WTC11 (cell line): ENCODE measurements around the gene MISFA. TPM values are rescaled to one million over a fixed set of nuclear protein-coding genes. Genes with fewer than 3 reads are reported as not detected.

Experiments
- ATAC-seq: fragments of 200-7000 bp; cut with Tn5 transposase; 2 replicates; pipeline ENCODE4 v1.10.0; 2021; ENCODE audit warnings: mild to moderate bottlenecking, moderate library complexity
- CTCF ChIA-PET: fragments of 300-600 bp; sonication (Branson Sonifier 250); formaldehyde crosslinking; loops from one replicate; lab custom pipeline; 2021; ENCODE audit warnings: antibody characterized with exemption; lab: Charles Lee
- POLR2A ChIA-PET: fragments of 350-600 bp; sonication (Branson Sonifier 250); formaldehyde crosslinking; loops from one replicate; lab custom pipeline; 2021; ENCODE audit warnings: antibody characterized with exemption; lab: Charles Lee
- DNase-seq: peaks from one replicate; pipeline ENCODE4 v3.0.0; 2021; ENCODE audit warnings: low spot score
- H3K27ac Mint-ChIP-seq: 2 replicates; pipeline ENCODE4 v1.8.0; 2021; ENCODE audit warnings: mixed read lengths
- H3K27me3 Mint-ChIP-seq: 2 replicates; pipeline ENCODE4 v1.8.0; 2021; ENCODE audit warnings: low read depth, mild to moderate bottlenecking, moderate library complexity, mixed read lengths
- H3K36me3 Mint-ChIP-seq: 2 replicates; pipeline ENCODE4 v1.8.0; 2021; ENCODE audit warnings: mixed read lengths
- H3K4me1 Mint-ChIP-seq: 2 replicates; pipeline ENCODE4 v1.8.0; 2022; ENCODE audit warnings: mixed read lengths
- H3K4me3 Mint-ChIP-seq: 2 replicates; pipeline ENCODE4 v1.8.0; 2021; ENCODE audit warnings: mild to moderate bottlenecking, moderate library complexity, mixed read lengths
- H3K9me3 Mint-ChIP-seq: 2 replicates; pipeline ENCODE4 v1.8.0; 2021; ENCODE audit warnings: mixed read lengths
- ATF1 ChIP-seq: sonication (generic); formaldehyde crosslinking; IDR thresholded peaks from 2 replicates; pipeline ENCODE4 v1.8.1; 2023; ENCODE audit warnings: mild to moderate bottlenecking, moderate library complexity, missing genetic modification reagents
- ATF3 ChIP-seq: sonication (generic); formaldehyde crosslinking; conservative IDR thresholded peaks from 2 replicates; pipeline ENCODE4 v1.8.1; 2022; ENCODE audit warnings: mild to moderate bottlenecking, missing genetic modification reagents
- ELF4 ChIP-seq: sonication (generic); formaldehyde crosslinking; IDR thresholded peaks from 2 replicates; pipeline ENCODE4 v1.8.1; 2022; ENCODE audit warnings: low read depth, mild to moderate bottlenecking, moderate library complexity, missing genetic modification reagents
- MLX ChIP-seq: sonication (generic); formaldehyde crosslinking; IDR thresholded peaks from 2 replicates; pipeline ENCODE4 v1.8.1; 2023; ENCODE audit warnings: mild to moderate bottlenecking, missing genetic modification reagents, moderate library complexity
- NR1H2 ChIP-seq: sonication (generic); formaldehyde crosslinking; IDR thresholded peaks from 2 replicates; pipeline ENCODE4 v1.9.0; 2021; ENCODE audit warnings: mild to moderate bottlenecking, moderate library complexity, missing genetic modification reagents
- OVOL2 ChIP-seq: fragments of 250-450 bp; sonication (Bioruptor Pico); IDR thresholded peaks from 2 replicates; pipeline ENCODE4 v1.9.0; 2021; ENCODE audit warnings: mild to moderate bottlenecking, borderline replicate concordance
- USF2 ChIP-seq: sonication (generic); formaldehyde crosslinking; IDR thresholded peaks from 2 replicates; pipeline ENCODE4 v1.8.1; 2023; ENCODE audit warnings: mild to moderate bottlenecking, missing genetic modification reagents, moderate library complexity
- ZMAT4 ChIP-seq: fragments of 250-450 bp; sonication (Bioruptor Pico); IDR thresholded peaks from 2 replicates; pipeline ENCODE4 v1.9.0; 2021; ENCODE audit warnings: mild to moderate bottlenecking
- ZNF138 ChIP-seq: sonication (generic); formaldehyde crosslinking; conservative IDR thresholded peaks from 2 replicates; pipeline ENCODE4 v1.8.1; 2022; ENCODE audit warnings: mild to moderate bottlenecking, moderate library complexity, missing genetic modification reagents
- ZNF219 ChIP-seq: sonication (generic); formaldehyde crosslinking; IDR thresholded peaks from 2 replicates; pipeline ENCODE4 v1.8.0; 2023; ENCODE audit warnings: missing genetic modification reagents, mild to moderate bottlenecking, borderline replicate concordance
- ZNF232 ChIP-seq: sonication (generic); formaldehyde crosslinking; IDR thresholded peaks from 2 replicates; pipeline ENCODE4 v1.8.0; 2022; ENCODE audit warnings: mild to moderate bottlenecking, missing genetic modification reagents
- ZNF396 ChIP-seq: fragments of 250-450 bp; sonication (Bioruptor Pico); IDR thresholded peaks from 2 replicates; pipeline ENCODE4 v1.8.0; 2021; ENCODE audit warnings: mild to moderate bottlenecking, moderate library complexity, borderline replicate concordance
- ZNF423 ChIP-seq: fragments of 250-450 bp; sonication (Bioruptor Pico); IDR thresholded peaks from 2 replicates; pipeline ENCODE4 v2.1.2; 2022; ENCODE audit warnings: mild to moderate bottlenecking, moderate library complexity
- total RNA-seq: library from RNA; stranded (reverse); gene quantifications from 3 replicates; pipeline ENCODE4 v1.2.3, GENCODE V29; 2021
- TF ChIP-seq, protein P1 (sequence below): sonication (generic); formaldehyde crosslinking; IDR thresholded peaks from 2 replicates; pipeline ENCODE4 v1.8.1; 2022; ENCODE audit warnings: low read depth, missing genetic modification reagents, borderline replicate concordance
- TF ChIP-seq, protein P2 (sequence below): sonication (generic); formaldehyde crosslinking; IDR thresholded peaks from 2 replicates; pipeline ENCODE4 v1.8.1; 2023; ENCODE audit warnings: mild to moderate bottlenecking, missing genetic modification reagents
- TF ChIP-seq, protein P3 (sequence below): sonication (generic); formaldehyde crosslinking; IDR thresholded peaks from 2 replicates; pipeline ENCODE4 v1.8.0; 2022; ENCODE audit warnings: missing genetic modification reagents
- TF ChIP-seq, protein P4 (sequence below): sonication (generic); formaldehyde crosslinking; IDR thresholded peaks from 2 replicates; pipeline ENCODE4 v1.8.0; 2022; ENCODE audit warnings: mild to moderate bottlenecking, missing genetic modification reagents
- TF ChIP-seq, protein P5 (sequence below): sonication (generic); formaldehyde crosslinking; conservative IDR thresholded peaks from 2 replicates; pipeline ENCODE4 v1.8.1; 2023; ENCODE audit warnings: mild to moderate bottlenecking, low read depth, missing genetic modification reagents, moderate library complexity

MISFA gene
- total RNA-seq, 1 experiment from 2014 or later, result 3.2 TPM

DNA sequence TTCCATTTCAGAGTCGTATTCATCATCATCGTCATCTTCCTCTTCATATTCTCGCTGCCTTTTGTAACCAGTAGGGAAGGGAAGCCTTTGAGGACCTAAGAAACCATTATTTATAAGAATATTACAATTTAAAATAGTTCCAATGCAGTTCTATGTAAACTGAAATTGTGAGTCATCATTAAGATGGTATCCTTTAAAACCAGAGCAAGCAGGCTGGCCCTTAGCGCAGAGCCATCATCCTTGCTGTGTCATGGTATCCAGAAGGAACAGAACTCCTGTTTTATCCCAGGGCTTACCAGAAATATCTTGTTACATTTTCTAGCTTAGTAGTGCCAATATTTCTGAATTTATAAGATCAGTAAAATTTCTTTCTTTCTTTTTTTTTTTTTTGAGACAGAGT, 12.8 kb downstream of the MISFA start (continued):
- no peak for TF ChIP-seq ZNF232
- TF ChIP-seq, protein P1, sequence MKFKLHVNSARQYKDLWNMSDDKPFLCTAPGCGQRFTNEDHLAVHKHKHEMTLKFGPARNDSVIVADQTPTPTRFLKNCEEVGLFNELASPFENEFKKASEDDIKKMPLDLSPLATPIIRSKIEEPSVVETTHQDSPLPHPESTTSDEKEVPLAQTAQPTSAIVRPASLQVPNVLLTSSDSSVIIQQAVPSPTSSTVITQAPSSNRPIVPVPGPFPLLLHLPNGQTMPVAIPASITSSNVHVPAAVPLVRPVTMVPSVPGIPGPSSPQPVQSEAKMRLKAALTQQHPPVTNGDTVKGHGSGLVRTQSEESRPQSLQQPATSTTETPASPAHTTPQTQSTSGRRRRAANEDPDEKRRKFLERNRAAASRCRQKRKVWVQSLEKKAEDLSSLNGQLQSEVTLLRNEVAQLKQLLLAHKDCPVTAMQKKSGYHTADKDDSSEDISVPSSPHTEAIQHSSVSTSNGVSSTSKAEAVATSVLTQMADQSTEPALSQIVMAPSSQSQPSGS (CRISPR knock-in tag), result no peak
- TF ChIP-seq ZMAT4 (CRISPR knock-in tag), result no peak
- TF ChIP-seq ZNF396, result no peak

DNA sequence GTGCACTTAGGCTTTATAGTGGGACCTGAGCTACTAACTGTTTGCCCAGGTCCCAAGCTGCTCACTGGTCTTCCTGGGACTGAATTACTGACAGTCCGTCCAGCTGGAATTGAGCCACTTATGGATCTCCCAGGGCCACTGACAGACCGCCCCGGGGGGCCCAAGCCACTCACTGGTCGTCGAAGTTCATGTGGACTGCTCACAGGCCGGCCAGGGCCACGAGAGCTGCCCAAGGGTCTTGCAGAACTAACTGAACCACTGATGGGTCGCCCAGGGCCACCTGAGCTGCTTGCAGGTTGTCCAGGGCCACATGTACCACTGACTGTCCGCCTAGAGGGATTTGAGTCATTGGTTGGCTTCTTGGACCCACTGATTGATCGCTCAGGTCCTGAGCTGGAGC, 15.1 kb downstream of the MISFA start:
- DNase-seq (no peak), ATAC-seq (no peak)
- H3K27ac Mint-ChIP-seq, result no peak overlapping the region
- H3K36me3 Mint-ChIP-seq, result peaks cover 32% of the 10 kb centered on the region
- no peaks in the 10 kb centered on the region for H3K9me3 Mint-ChIP-seq
- no peaks in the 10 kb centered on the region for H3K4me1 Mint-ChIP-seq
- CTCF ChIA-PET, result no interaction called here
- no peaks in the 10 kb centered on the region for H3K27me3 Mint-ChIP-seq
- no peak overlapping the region for H3K4me3 Mint-ChIP-seq
- POLR2A ChIA-PET, result interaction anchor here (1.0 kb wide), 1 partner anchor 20 kb away, joined by 4 read pairs; the partner anchor contains the start of gene SPTY2D1
- no peak for TF ChIP-seq ZNF219 (CRISPR knock-in tag)
- TF ChIP-seq, protein P2, sequence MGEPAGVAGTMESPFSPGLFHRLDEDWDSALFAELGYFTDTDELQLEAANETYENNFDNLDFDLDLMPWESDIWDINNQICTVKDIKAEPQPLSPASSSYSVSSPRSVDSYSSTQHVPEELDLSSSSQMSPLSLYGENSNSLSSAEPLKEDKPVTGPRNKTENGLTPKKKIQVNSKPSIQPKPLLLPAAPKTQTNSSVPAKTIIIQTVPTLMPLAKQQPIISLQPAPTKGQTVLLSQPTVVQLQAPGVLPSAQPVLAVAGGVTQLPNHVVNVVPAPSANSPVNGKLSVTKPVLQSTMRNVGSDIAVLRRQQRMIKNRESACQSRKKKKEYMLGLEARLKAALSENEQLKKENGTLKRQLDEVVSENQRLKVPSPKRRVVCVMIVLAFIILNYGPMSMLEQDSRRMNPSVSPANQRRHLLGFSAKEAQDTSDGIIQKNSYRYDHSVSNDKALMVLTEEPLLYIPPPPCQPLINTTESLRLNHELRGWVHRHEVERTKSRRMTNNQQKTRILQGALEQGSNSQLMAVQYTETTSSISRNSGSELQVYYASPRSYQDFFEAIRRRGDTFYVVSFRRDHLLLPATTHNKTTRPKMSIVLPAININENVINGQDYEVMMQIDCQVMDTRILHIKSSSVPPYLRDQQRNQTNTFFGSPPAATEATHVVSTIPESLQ (CRISPR knock-in tag), result no peak
- TF ChIP-seq, protein P3, sequence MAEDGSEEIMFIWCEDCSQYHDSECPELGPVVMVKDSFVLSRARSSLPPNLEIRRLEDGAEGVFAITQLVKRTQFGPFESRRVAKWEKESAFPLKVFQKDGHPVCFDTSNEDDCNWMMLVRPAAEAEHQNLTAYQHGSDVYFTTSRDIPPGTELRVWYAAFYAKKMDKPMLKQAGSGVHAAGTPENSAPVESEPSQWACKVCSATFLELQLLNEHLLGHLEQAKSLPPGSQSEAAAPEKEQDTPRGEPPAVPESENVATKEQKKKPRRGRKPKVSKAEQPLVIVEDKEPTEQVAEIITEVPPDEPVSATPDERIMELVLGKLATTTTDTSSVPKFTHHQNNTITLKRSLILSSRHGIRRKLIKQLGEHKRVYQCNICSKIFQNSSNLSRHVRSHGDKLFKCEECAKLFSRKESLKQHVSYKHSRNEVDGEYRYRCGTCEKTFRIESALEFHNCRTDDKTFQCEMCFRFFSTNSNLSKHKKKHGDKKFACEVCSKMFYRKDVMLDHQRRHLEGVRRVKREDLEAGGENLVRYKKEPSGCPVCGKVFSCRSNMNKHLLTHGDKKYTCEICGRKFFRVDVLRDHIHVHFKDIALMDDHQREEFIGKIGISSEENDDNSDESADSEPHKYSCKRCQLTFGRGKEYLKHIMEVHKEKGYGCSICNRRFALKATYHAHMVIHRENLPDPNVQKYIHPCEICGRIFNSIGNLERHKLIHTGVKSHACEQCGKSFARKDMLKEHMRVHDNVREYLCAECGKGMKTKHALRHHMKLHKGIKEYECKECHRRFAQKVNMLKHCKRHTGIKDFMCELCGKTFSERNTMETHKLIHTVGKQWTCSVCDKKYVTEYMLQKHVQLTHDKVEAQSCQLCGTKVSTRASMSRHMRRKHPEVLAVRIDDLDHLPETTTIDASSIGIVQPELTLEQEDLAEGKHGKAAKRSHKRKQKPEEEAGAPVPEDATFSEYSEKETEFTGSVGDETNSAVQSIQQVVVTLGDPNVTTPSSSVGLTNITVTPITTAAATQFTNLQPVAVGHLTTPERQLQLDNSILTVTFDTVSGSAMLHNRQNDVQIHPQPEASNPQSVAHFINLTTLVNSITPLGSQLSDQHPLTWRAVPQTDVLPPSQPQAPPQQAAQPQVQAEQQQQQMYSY (CRISPR knock-in tag), result no peak
- TF ChIP-seq ZNF423, result no peak
- TF ChIP-seq, protein P4, sequence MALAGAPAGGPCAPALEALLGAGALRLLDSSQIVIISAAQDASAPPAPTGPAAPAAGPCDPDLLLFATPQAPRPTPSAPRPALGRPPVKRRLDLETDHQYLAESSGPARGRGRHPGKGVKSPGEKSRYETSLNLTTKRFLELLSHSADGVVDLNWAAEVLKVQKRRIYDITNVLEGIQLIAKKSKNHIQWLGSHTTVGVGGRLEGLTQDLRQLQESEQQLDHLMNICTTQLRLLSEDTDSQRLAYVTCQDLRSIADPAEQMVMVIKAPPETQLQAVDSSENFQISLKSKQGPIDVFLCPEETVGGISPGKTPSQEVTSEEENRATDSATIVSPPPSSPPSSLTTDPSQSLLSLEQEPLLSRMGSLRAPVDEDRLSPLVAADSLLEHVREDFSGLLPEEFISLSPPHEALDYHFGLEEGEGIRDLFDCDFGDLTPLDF (CRISPR knock-in tag), result no peak
- no peak for TF ChIP-seq OVOL2 (CRISPR knock-in tag)
- TF ChIP-seq, protein P5, sequence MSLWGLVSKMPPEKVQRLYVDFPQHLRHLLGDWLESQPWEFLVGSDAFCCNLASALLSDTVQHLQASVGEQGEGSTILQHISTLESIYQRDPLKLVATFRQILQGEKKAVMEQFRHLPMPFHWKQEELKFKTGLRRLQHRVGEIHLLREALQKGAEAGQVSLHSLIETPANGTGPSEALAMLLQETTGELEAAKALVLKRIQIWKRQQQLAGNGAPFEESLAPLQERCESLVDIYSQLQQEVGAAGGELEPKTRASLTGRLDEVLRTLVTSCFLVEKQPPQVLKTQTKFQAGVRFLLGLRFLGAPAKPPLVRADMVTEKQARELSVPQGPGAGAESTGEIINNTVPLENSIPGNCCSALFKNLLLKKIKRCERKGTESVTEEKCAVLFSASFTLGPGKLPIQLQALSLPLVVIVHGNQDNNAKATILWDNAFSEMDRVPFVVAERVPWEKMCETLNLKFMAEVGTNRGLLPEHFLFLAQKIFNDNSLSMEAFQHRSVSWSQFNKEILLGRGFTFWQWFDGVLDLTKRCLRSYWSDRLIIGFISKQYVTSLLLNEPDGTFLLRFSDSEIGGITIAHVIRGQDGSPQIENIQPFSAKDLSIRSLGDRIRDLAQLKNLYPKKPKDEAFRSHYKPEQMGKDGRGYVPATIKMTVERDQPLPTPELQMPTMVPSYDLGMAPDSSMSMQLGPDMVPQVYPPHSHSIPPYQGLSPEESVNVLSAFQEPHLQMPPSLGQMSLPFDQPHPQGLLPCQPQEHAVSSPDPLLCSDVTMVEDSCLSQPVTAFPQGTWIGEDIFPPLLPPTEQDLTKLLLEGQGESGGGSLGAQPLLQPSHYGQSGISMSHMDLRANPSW (CRISPR knock-in tag), result no peak
- no peak for TF ChIP-seq NR1H2 (CRISPR knock-in tag)
- TF ChIP-seq MLX (CRISPR knock-in tag), result no peak
- no peak for TF ChIP-seq USF2
- TF ChIP-seq, protein P1 (CRISPR knock-in tag), result no peak
- TF ChIP-seq ELF4 (CRISPR knock-in tag), result no peak
- TF ChIP-seq ATF3, result no peak
- no peak for TF ChIP-seq ZNF396
- no peak for TF ChIP-seq ZNF138 (CRISPR knock-in tag)
- TF ChIP-seq ATF1 (CRISPR knock-in tag), result no peak
